Measurements from ENCODE around the gene PDHB.

PDHB gene

DNA sequence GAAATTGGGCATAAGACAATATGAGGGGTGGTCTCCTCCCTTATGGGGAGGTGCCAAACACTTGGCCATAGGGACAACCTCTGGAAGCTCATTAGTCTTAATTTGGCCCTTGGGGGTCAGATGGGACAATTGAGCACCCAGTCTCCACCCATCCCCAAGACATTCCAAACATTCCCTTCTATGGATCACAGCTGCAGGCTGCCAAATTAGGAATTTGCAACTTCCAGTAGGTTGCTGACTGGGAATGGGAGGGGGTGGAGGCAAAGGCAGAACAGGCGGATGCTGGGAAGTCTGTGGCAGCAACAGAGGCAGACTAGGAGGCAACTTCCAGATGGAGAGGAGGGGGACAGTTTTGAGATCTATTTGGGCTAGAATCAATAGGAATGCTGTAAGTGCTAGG lies 1.4 kb upstream of the PDHB start:
- no peak for DNase-seq

- DNase-seq = no peak
Observed at GRCh38 chr3:58434511-58434910, 879 bp upstream of the PDHB start.

GRCh38 chr3:58434168-58434504 lies 504 bp upstream of the PDHB start:
- DNase-seq = no peak

- no peak for DNase-seq
Observed at GRCh38 chr3:58432905-58433304, 727 bp downstream of the PDHB start.

GRCh38 chr3:58429657-58430056 lies 4.0 kb downstream of the PDHB start:
- DNase-seq = no peak

DNA sequence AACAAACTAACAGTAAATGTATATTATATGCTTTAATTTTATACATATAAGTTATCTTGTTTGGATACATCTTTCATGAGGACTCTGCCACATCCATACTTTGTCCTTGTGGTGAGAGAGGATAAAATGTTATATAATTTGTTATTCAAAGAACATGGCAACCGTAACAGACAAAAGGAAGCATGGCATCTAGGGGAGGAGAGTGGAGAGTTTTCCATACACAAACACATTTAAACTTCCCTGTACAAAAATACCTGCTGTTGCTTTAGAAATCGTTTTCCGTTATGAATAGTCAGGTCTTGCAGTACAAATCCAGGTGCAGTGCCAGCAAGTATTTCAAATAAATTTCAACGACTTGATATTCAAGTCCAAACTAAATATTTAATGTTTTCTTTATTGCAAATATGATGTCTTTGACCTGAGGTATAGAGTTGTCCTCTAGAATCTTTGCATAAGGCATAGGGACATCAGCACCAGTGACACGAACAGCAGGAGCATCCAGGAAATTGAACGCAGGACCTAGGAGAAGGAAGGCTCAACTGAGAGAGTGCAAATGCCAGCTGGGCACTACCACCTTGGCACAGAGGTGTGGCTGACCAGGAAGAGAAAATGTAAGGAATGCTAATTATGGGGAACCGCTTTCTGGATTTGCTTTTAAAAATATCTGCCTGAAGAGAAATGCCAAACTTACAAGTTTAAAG lies 5.8 kb downstream of the PDHB start:
- no peak for DNase-seq

DNA sequence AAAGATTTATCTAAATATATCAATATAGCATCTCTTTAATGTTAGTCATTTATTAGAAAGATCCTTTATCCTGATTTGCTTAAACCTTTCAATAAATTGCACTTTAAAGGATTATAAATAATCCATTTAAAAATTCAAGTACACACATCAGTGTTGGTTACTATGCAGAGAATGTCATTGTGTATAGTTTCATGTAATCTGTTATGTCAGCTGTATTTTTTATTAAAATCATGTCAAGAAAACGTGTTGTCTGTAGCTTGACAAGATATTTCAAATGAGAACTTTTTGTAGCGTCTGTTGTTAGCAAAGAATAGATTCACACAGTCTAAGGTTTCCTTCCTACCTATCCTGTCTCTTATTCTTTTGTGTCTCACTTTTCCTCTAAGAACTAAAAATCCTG lies 7.8 kb downstream of the PDHB start:
- no peak for DNase-seq

DNA sequence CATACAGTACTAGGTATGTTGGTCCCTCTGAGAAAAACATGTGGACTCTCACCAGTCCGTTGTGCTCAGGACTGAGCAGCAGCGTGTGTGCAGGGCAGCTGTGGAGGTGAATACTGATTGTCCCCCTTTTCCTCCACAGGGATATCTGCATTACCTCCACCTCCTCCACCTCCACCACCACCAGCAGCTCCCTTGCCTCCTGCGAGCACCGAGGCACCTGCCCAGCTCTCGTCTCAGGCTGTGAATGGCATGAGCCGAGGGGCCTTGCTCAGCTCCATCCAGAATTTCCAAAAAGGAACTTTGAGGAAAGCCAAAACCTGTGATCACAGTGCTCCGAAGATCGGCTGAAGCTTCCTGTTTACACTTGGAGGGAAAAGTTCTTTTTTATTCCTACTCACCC lies 9.0 kb downstream of the PDHB start:
- no peak for DNase-seq

- DNase-seq = no peak
Observed at GRCh38 chr3:58422756-58423325, 10.8 kb downstream of the PDHB start.

DNA sequence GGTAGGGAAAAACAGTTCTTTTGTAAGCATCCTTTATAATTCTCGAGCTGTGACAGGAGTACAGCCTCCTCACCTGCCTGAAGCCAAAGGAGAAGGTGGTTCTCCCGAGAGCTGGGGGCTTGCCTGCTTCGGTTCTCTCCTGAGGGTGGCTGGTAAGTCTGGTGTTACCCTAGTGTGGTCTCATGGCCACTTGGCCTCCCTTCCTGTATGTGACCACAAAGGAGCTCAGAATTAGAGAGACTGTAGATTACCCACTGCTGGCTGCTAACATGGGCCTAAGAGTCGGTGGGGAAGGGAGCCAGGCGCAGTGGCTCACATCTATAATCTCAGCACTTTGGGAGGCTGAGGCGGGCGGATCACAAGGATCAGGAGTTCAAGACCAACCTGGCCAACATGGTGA lies 12.6 kb downstream of the PDHB start:
- no peak for DNase-seq

DNA sequence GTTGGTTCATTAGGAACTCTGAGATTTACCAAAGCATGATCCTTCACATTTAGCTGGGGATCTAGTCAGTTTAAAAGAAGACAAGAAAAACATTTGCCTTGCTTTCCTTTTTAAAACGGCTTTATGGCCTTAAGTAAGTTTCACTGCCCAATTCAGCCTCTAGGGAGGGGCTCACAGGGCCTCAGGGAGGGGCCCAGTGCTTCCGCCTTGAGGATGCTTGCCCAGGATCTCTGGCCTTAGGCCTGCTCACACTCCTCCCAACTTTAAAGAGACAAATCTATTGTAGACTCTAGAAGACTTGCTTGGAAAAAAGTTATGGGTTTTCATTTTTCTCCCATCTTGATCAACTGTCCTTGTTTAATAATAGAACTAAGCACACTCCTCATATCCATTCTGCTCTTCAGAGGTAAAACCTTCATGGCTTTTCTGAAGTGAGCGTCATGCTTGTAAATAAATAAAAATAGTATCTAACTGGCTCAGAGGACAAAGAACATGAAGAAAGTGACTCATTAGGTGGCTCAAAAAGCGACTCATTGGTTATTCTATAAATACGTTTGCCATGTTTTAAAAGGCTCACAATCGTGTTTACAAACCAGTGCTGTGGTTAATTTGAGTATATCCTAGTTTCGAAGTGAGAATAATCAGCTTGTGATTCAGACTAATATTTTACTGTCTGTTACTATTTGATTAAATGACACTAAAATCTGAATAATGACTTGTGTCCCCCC lies 13.7 kb downstream of the PDHB start:
- no peak for DNase-seq

GRCh38 chr3:58418227-58418626 lies 15.4 kb downstream of the PDHB start:
- no peak for DNase-seq

DNA sequence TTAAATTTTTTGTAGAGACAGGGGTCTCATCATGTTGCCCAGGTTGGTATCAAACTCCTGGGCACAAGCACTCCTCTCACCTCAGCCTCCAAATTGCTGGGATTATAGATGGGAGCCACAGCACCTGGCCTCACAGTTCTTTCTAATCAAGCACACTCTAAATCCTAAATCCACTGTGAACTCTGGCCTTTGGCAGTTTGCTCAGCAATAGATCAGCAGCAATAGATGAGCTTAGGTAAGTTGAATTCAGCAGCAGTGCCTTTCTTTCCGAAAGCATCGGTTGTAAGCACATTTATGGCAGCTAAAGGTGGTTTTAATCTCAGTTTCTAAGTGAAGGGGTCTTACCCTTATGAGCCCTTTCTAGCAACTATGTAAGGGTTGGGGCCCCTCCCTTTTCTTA lies 16.6 kb downstream of the PDHB start:
- no peak for DNase-seq

- DNase-seq = no peak
Observed at GRCh38 chr3:58416191-58416590, 17.4 kb downstream of the PDHB start.

DNA sequence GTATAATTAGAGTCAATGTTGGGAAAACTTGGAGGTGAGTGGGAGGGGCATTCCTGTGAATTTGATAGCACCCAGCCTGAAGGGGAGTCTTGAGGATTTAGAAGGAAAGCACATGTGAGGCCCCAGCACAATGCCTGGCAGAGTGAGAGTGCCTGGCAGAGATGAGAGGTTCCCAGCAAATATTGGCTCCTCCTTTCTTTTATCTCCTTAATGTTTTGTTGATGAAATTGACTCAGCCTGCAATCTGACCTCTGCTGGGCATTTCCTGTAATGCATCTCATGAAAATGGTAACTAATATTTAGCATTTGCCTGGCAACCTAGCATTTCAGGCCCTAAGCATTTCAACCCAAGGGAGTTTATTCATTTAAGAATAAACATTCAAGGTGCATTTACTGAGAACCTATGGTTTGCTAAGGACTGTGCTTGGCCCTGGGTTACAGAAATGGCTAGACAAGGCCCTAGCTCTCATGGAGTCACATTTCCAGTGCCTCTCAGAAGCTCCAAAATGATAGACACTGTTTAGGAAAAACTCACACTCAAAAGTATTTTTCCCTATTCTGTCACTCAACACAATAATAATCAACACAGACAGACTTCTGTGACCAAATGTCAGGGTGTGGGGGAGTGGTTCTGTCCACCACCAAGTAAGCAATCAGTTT lies 19.0 kb downstream of the PDHB start:
- no peak for DNase-seq

- DNase-seq = no peak
Observed at GRCh38 chr3:58411851-58412830, 21.5 kb downstream of the PDHB start.

GRCh38 chr3:58411036-58411435 lies 22.6 kb downstream of the PDHB start:
- DNase-seq = no peak

- DNase-seq = no peak
Observed at GRCh38 chr3:58409663-58410062, 24.0 kb downstream of the PDHB start.

DNA sequence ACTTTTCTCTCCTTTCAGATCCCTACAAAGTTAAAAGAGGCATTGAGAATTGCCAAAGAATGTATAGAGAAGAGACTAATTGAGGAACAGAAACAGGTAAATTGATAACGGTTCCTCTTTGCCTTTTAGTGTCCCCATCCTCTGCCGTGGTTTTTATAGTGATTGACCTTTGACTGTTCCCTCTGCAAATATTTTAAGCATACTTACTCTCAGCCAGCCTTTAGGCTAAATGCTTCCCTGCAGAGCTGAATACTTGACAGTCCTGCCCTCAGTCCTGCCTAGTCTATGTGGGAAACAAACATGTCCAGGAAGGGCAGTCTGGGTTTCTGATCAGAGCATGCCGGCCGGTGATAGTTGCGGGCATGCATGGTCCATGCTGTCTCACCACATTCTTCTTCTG lies 24.7 kb downstream of the PDHB start:
- no peak for DNase-seq

DNA sequence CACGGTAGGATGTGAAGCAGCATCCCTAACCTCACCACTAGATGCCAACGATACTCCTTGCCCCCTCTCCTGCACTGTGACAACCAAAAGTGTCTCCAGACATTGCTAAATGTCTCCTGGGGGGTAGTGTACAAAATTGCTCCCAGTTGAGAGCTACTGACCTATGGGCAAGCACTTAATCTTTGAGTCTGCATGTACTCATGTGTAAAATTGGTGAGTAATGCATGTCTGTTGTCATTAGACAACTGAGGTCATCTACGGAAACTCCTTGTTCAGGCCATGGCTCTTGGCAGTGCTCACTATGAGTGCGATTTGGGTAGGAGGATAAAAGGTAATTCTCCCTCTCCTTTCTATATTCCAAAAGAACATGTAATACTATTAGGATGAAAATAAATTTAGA lies 29.2 kb downstream of the PDHB start:
- no peak for DNase-seq

DNA sequence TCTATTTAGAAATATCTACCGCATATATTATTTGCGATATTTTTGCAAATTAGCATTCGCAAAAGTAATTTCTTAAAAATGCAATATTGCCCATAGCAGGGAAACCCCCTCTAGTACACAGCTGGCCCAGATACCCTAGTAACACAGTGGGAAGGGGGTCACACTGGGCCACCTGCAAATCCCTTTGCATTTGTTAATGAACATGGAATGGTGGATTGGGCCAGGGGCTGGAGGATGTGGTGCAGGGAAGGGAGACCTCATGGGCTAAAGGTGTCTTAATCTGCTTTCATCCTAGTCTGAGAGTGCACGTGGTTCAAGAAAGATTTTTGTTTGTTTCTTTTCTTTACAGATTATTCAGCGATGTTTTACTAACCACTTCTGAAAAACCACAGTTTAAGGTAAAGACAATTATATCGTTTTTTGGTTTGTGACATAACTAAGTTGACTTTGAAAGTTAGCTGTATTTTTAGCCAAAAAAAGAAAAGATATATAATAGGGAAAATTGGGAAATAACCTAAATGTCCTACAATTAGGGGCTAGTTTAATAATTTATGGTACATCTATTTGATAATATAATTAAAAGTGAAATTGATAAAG lies 30.0 kb downstream of the PDHB start:
- DNase-seq = no peak

DNA sequence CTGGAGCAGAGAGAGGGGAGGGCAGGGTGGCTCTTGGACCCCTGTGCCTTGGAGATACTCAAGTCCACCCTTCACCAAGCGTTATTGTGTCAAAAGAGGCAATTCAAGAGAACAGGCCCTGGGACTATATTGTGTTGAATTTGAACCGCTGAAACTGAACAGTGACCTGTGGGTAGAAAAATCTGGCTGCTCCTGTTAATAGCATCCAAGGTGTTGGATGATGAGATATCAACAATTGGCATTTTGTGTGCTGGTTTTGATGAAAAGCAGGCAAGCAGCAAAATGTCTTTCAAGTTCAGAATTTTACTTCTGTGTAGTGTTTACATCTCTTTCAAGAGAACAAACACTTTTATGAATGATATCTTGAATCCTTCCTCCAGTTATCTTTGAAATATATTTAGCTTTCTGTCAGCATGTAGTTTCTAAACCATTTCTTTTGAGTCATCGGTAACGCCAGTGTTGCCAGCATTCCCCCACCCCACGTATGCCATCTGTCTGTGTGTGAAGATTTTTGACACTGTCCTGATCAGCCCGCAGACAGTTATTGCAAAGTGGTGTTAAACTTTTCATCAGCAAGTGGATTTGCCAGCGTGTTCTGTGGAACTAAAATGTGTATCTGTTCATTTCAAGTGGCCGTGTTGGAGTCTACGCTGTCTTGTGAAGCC lies 34.8 kb downstream of the PDHB start:
- DNase-seq = no peak
